Breast epithelium (tissue), 3 donors: ENCODE measurements around the gene ETS1.

Source experiments
- CTCF ChIP-seq, 3 donors: fragments of 450-650 bp; IDR thresholded peaks; one replicate each; pipeline ENCODE4 v1.5.1; 2016 to 2017; ENCODE audit warnings: antibody characterized with exemption in 3 of 3, mild to moderate bottlenecking in 3 of 3, moderate library complexity in 3 of 3
- POLR2A ChIP-seq: fragments of 450-650 bp; IDR thresholded peaks from one replicate; pipeline ENCODE4 v1.6.1; 2016; ENCODE audit warnings: antibody characterized with exemption, mild to moderate bottlenecking, moderate library complexity

DNA sequence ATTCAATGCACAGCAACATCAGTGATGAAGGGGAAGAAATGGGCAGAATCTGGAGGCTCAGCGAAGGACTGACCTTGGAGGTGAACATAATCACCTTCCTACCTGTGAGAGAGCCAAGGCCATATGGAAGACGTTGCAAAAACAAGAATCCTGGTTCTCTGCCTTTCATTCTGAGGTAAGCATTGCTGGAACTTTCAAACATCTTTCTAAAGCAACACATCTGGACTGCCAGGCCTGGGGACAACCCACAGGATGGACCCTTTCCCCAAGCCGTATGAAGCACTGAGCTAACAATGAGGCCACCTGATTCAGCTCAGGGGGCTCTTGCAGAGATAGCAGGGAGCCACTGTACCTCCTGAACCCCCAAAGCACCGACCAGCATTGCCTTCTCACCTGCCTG lies 70.5 kb downstream of the ETS1 start:
- TF ChIP-seq CTCF (IDR thresholded peaks at IDR 0.05): no peak
- TF ChIP-seq POLR2A: no peak
